HG03095 (cell line): ENCODE measurements around the gene LNX1.

Source experiments
- ATAC-seq: cut with Tn5 transposase; IDR thresholded peaks from one replicate; pipeline ENCODE4 v1.9.1; 2021; ENCODE audit warnings: moderate library complexity; ENCODE audit not compliant: unreplicated experiment

The LNX1 gene

GRCh38 chr4:53575552-53575951 is 15.7 kb downstream of the LNX1 start:
- ATAC-seq: no peak

- no peak for ATAC-seq
Measured at GRCh38 chr4:53574528-53574927, 16.8 kb downstream of the LNX1 start.

- ATAC-seq: no peak
Measured at GRCh38 chr4:53573696-53574095, 17.6 kb downstream of the LNX1 start.

GRCh38 chr4:53572600-53572994 is 18.7 kb downstream of the LNX1 start:
- no peak for ATAC-seq

- ATAC-seq: no peak
Measured at GRCh38 chr4:53571936-53572599, 19.2 kb downstream of the LNX1 start.

GRCh38 chr4:53563824-53564223 is 27.5 kb downstream of the LNX1 start:
- ATAC-seq: no peak

- no peak for ATAC-seq
Measured at GRCh38 chr4:53562409-53562808, 28.9 kb downstream of the LNX1 start.

- ATAC-seq: no peak
Measured at GRCh38 chr4:53559021-53559620, 32.2 kb downstream of the LNX1 start.

- ATAC-seq: no peak
Measured at GRCh38 chr4:53558065-53558801, 33.1 kb downstream of the LNX1 start.

GRCh38 chr4:53557669-53558064 is 33.6 kb downstream of the LNX1 start:
- no peak for ATAC-seq

- no peak for ATAC-seq
Measured at GRCh38 chr4:53556651-53557050, 34.6 kb downstream of the LNX1 start.

- ATAC-seq: no peak
Measured at GRCh38 chr4:53553486-53554210, 37.6 kb downstream of the LNX1 start.

GRCh38 chr4:53552711-53553110 is 38.6 kb downstream of the LNX1 start:
- ATAC-seq: no peak

GRCh38 chr4:53551958-53552357 is 39.3 kb downstream of the LNX1 start:
- no peak for ATAC-seq

GRCh38 chr4:53551281-53551864 is 39.9 kb downstream of the LNX1 start:
- no peak for ATAC-seq

- no peak for ATAC-seq
Measured at GRCh38 chr4:53548662-53549061, 42.6 kb downstream of the LNX1 start.

GRCh38 chr4:53547983-53548382 is 43.3 kb downstream of the LNX1 start:
- ATAC-seq: no peak

- ATAC-seq: no peak
Measured at GRCh38 chr4:53545942-53546581, 45.2 kb downstream of the LNX1 start.

- no peak for ATAC-seq
Measured at GRCh38 chr4:53545273-53545672, 46.0 kb downstream of the LNX1 start.

GRCh38 chr4:53543561-53543960 is 47.7 kb downstream of the LNX1 start:
- ATAC-seq: no peak
